Activated CD4-positive, alpha-beta T cell treated with anti-CD3 and anti-CD28 coated beads, Interleukin-2, amount 50 U/mL, for 4 hours (primary cell): Measurements from ENCODE around the gene MOB1A.
"Not testable (repeated sequence)": the region's sequence is repeated elsewhere in the genome, so short reads cannot be mapped to it uniquely, and the experiment has no call there.

Experiments
- DNase-seq, 2 experiments: peaks; one replicate each; pipeline ENCODE4 v3.0.0-alpha.2; 2020

The MOB1A gene

GRCh38 chr2:74198461-74199274 lies 20.0 kb upstream of the MOB1A start, which contains the start of gene MTHFD2:
Gene MTHFD2, plus strand, starts transcription at chr2:74198615. Its CDS starts 27 bp downstream, at chr2:74198642.
- peak; percentile 89 to 92 for DNase-seq

GRCh38 chr2:74198023-74198460 lies 19.4 kb upstream of the MOB1A start:
- no peak for DNase-seq

GRCh38 chr2:74197049-74197448 lies 18.4 kb upstream of the MOB1A start:
- DNase-seq = no peak

- DNase-seq = no peak
These were observed 16.1 kb upstream of the MOB1A start for GRCh38 chr2:74194799-74195198.

- no peak for DNase-seq
These were observed 13.1 kb upstream of the MOB1A start for GRCh38 chr2:74191596-74192380.

- DNase-seq = no peak
These were observed 10.0 kb upstream of the MOB1A start for GRCh38 chr2:74188696-74189095.

- no peak for DNase-seq
These were observed 9.4 kb upstream of the MOB1A start for GRCh38 chr2:74188018-74188601.

GRCh38 chr2:74186706-74187105 lies 8.0 kb upstream of the MOB1A start:
- DNase-seq = not testable (repeated sequence)

- DNase-seq = no peak
These were observed 7.4 kb upstream of the MOB1A start for GRCh38 chr2:74186038-74186437.

GRCh38 chr2:74183878-74184277 lies 5.2 kb upstream of the MOB1A start:
- DNase-seq = no peak

GRCh38 chr2:74181739-74182138 lies 3.1 kb upstream of the MOB1A start:
- no peak for DNase-seq

GRCh38 chr2:74179063-74179865 lies 585 bp upstream of the MOB1A start:
- DNase-seq = no peak

GRCh38 chr2:74177696-74178095 lies 983 bp downstream of the MOB1A start:
- no peak for DNase-seq

GRCh38 chr2:74174909-74175308 lies 3.8 kb downstream of the MOB1A start:
- no peak for DNase-seq

- DNase-seq = no peak
These were observed 9.9 kb downstream of the MOB1A start for GRCh38 chr2:74168739-74169138.

GRCh38 chr2:74164761-74165160 lies 13.9 kb downstream of the MOB1A start:
- no peak for DNase-seq

- no peak for DNase-seq
These were observed 15.7 kb downstream of the MOB1A start for GRCh38 chr2:74162951-74163350.

GRCh38 chr2:74155830-74156229 lies 22.8 kb downstream of the MOB1A start:
- DNase-seq = no peak

- no peak for DNase-seq
These were observed 25.7 kb downstream of the MOB1A start for GRCh38 chr2:74152954-74153353.

GRCh38 chr2:74149570-74150319 lies 28.9 kb downstream of the MOB1A start:
- no peak for DNase-seq

GRCh38 chr2:74149247-74149525 lies 29.5 kb downstream of the MOB1A start:
- no peak for DNase-seq
